Measurements from ENCODE around the gene WDR46.
A peak's percentile ranks its signal among the peaks of the same experiment; 100 is the strongest.
"Not testable (repeated sequence)": the region's sequence is repeated elsewhere in the genome, so short reads cannot be mapped to it uniquely, and the experiment has no call there.

The WDR46 gene

GRCh38 chr6:33286946-33287914 lies 1.8 kb downstream of the WDR46 start:
- no peak for DNase-seq

- not testable (repeated sequence) for DNase-seq
Measured at GRCh38 chr6:33285214-33285613, 3.8 kb downstream of the WDR46 start.

DNA sequence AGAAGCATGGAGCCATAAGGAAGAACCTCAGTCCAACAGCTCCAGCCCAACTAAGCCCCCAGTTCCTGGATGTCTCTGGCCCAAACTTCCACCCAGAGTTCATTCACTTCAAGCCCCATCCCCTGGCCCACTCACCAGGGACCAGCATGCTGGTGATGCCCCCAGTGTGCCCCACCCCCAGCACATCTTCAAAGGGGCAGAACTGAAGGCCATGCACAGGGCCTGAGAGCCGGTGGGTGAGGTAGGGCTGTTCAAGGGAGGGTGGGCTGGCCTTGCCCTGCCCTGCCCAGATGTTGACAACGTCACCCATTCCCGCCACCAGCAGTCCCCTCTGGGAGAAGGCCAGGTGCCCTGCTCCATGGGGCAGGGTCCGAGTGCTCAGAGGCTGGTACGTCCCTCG lies 8.5 kb downstream of the WDR46 start:
- no peak for DNase-seq

GRCh38 chr6:33279971-33280511 lies 9.0 kb downstream of the WDR46 start:
- peak in 1 of 2 donors; percentile 14 for DNase-seq

DNA sequence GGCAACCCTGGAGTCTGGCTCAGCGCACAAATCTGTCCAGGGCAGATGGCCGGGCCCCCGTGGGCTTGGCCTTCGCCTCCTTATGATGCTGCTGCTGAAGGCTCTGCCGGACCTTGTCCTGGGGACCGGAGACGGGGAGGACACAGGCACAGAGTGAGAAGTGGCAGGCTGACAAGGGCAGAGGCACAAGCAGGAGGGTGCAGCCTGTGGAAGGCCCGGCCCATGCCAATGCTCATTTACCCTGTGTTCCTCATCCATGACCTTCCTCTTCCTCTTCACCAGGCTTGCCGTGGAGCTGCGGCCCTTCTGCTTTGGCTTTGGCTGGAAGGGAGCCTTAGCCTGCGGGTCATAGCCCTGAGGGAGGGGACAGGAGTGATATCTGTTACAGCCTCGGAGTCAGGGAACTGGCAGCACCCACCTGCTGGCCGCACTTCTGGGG lies 9.8 kb downstream of the WDR46 start:
- DNase-seq = no peak

DNA sequence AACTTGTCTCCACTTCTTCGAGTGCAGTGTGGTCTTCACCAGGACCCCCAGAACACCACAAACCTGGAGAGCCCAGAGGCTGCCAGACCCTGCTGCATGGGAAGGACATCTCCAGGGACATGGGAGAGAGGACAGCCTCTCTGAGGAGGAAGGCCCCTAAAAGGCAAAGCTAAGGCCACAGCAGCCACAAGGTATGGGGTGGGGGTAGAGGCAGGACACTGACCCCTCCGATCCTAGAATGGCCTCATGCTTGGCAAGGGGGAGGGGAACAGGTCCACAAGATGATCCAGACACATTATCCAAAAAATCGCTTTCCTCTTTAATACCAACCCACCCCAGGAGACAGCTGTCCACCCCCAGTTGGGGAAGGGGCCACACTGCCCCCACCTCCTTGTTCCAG lies 10.2 kb downstream of the WDR46 start:
- DNase-seq = no peak

DNA sequence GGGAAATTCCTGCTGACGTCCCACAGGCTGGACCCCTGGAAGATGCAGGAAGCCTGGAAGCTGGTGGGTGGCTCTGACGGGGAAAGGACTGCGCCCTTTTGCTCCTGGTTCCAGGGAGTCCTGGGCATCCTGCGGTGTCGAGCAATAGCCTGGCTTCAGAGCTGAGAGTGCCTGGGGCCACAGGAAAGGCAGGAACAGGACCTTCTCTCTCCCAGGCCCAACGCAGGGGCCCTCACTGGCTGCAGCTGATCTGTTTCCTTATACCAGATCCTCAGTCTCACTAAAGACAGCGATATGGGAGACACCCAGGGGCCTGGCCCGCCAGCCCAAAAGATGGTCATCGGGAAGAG lies 10.7 kb downstream of the WDR46 start:
- no peak for DNase-seq

DNA sequence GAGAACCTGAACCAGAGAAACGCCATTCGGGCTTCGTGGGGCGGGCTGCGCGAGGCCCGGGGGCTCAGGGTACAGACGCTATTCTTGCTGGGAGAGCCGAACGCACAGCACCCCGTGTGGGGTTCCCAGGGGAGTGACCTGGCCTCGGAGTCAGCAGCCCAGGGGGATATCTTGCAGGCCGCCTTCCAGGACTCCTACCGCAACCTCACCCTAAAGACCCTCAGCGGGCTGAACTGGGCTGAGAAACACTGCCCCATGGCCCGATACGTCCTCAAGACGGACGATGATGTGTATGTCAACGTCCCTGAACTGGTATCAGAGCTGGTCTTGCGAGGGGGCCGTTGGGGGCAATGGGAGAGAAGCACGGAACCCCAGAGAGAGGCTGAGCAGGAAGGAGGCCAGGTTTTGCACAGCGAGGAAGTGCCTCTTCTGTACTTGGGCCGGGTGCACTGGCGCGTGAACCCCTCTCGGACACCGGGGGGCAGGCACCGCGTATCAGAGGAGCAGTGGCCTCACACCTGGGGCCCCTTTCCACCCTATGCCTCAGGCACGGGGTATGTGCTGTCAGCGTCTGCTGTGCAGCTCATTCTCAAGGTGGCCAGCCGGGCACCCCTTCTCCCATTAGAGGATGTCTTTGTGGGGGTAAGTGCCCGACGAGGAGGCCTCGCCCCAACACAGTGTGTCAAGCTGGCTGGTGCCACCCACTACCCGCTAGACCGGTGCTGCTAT lies 11.2 kb downstream of the WDR46 start:
- DNase-seq = peak; percentile 40

DNA sequence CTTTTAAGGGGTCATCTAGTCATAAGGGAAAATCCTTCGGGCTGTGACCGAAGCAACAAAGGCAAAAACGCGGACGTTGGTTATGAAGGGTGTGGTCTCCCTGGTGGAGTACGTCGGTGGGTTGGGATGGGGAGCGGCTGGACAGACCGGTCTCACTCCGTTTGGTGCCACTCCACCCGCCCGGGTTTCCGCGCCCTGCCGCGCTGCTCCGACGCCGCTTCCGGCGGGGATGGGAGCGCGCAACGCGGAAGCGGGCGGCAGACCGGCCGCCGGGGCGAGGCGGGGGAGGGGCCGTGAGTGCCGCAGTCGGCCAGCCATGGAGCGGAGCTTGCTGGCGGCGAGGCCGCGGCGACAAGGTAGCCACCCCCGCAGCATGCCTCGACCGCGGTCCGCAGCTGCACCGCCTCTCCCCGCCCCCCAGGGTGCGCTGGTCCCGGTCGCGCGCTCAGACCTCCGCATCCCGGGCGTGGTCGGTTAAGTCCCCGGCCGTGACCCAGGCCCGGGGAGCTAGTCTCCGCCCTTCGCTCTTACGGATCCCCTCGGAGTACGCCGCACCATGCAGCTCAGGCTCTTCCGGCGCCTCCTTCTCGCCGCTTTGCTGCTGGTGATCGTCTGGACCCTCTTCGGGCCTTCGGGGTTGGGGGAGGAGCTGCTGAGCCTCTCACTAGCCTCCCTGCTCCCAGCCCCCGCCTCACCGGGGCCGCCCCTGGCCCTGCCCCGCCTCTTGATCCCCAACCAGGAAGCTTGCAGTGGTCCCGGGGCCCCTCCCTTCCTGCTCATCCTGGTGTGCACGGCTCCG lies 12.0 kb downstream of the WDR46 start, which contains the start of gene B3GALT4:
TSS of gene B3GALT4 (plus strand) at position 260 of the 799 bp plus-strand sequence. CDS start at position 557, 297 bp downstream.
- peak; percentile 77 to 81 for DNase-seq

DNA sequence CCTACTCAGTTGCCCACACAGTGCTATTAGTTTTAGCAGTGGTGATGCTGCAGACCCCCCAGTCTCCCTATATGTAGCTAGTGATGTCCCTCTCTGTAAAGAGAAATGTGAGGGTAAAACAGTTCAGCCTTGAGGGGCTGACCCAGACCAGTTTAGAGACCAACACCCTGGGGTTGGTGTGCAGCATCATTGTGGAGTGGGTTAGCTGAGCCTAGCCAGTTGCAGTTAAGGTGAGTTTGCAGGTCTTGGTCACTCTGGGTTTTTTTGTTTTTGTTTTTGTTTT lies 12.5 kb downstream of the WDR46 start:
- DNase-seq = no peak

- not testable (repeated sequence) for DNase-seq
Measured at GRCh38 chr6:33275795-33276580, 13.1 kb downstream of the WDR46 start.

DNA sequence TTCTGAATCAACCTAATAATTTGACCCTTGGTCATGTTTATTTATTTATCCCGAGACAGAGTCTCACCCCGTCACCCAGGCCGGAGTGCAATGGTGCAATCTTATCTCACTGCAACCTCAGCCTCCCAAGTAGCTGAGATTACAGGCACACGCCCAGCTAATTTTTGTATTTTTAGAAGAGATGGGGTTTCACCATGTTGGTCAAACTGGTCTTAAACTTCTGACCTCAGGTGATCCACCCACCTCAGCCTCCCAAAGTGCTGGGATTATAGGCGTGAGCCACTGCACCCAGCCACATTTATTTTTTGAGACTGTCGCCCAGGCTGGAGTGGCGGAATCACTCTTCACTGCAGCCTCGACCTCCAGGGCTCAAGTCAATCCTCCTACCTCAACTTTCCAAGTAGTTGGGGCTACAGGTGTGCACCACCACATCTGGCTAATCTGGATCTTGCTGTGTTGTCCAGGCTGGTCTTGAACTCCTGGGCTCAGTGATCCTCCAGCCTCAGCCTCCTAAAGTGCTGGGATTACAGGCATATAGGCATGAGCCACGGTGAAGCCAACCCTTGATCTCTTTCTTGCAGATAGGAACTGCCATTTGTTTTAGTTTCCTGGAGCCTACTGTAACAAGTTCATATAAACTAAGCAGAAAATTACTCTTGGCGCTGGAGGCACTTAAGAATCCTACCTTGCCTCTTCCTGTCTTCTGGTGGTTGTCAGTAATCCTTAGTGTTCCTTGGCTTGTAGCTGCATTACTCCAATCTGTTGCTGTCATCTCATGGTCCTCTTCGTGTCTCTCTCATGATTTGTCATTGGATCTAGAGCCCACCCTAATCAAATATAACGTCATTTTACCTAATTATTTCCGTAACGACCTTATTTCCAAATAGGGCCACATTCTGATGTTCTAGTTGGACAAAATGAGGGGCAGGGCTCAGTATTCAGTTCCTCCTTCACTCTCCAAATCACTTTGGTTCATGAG lies 14.8 kb downstream of the WDR46 start:
- no peak for DNase-seq

DNA sequence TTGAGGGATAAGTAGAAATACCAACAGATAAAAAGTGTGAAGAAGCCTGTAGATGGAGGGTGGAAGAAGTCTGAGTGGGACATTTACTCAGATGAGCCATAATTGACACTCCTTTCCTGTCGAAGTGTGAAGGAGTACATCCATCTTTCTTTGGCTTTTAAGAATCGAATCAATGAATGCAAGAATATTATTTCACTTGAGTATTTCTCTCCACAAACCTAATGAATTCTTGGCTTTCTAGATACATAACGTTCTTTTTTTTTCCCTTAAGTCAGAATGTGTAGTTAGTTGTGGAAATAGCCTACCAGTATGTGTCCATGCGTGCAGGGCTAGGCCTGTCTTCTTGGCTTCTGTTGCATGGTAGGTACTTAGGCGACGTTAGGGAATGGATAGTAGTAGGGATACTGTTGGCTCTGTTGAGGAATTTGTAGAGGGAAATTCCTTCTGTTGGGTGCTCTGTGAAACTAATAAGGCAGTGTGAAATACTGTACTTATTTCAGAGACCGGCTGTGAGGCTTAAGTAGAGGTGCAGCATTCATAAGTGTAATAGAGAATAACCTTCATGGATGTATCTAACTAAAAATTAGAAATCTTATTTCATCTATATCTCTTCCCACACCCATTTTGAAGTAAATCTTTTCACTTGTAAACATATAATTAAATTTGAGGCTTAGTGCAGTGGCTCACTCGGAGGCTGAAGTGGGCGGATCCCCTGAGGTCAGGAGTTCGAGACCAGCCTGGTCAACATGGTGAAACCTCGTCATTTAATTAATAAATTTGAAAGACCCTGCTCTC lies 15.7 kb downstream of the WDR46 start:
- DNase-seq = no peak

GRCh38 chr6:33272275-33273128 lies 16.5 kb downstream of the WDR46 start:
- DNase-seq = peak in 1 of 2 donors; percentile 28

DNA sequence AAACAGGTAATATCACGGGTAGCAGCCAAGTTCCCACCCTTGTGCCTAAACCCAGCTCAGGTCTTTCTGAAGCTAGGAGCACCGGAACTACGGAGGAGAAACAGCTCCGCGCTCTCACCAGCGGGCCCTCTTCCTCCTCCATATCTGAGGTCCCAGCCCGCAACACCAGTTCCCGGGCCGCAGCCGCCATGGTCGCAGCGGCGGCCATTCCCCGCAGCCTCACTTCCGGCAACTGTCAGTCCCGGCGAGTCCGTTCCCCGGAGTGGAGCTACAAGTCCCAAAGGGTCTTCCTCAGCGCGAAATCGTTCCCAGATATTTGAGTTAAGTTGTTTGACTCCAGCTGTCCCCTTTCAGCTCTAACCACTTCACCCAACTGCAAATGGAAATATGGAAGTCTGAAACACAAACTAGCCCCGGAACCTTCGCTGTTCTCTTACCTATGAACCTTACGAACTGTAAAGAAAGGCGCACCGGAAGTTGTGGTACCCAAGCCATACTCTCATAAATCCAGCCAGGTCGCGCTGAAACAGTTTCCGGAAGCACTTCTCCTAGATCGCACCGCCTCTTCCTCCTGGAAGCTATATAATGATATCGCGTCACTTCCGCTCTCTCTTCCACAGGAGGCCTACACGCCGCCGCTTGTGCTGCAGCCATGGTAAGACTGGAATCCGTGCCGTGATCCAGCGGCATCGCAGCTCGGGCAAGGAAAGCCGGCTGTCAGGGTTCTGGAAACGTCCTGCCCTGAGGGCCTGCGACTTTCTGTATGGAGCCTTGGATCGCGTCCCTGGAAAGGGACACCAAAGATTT lies 17.4 kb downstream of the WDR46 start, which contains the start of the genes RPS18 and VPS52:
TSS of gene RPS18 (plus strand) at position 608 of the 807 bp plus-strand sequence. CDS start at position 653, 45 bp downstream.
TSS of gene VPS52 (minus strand) at position 409 of the 807 bp plus-strand sequence. CDS start at position 208, 201 bp downstream.
- peak; percentile 96 for DNase-seq

DNA sequence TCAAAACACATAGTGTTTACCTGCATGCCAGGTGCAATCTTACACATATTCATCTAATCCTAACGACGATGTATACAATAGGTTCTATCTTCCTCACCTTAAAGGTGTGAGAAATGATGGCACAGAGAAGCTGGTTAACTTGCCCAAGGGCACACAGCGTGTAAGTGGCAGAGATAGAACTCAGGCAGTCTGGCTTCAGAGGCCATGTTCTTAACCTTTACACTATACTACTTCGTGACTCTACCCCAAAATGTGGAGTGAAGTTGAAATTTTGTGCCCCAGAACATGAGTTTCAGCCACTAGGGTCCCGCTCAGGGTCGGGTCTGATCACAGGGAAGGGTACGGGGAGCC lies 17.9 kb downstream of the WDR46 start:
- DNase-seq = no peak

GRCh38 chr6:33264015-33264414 lies 25.0 kb downstream of the WDR46 start:
- no peak for DNase-seq

- not testable (repeated sequence) for DNase-seq
Measured at GRCh38 chr6:33262490-33262889, 26.5 kb downstream of the WDR46 start.
